ENCODE results near the gene PLD6.
A peak's percentile ranks its signal among the peaks of the same experiment; 100 is the strongest.

The PLD6 gene

DNA sequence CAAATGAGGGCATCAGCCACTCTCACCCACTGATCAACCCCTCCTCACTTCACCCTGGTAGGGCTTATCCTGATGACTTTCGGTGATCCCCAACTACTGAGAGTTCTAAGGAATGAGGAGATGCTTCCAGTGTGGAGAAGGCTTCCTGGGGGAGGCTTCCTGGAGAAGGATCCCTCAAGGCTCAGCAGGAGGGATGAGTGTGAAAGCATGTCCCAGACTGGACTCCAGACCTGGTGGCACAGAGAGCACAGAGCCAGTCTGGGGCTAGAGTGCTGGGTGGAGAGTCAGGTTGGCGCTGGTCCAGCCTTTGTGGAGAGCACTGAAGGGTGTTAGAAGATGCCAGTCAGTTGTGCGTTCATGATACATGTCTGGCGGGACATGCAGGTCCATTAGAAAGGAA is 53.7 kb downstream of the PLD6 start:
- no peak for DNase-seq

- peak; percentile 15 for DNase-seq
These were observed 54.2 kb downstream of the PLD6 start for GRCh38 chr17:17151962-17152361.

GRCh38 chr17:17151541-17151940 is 54.6 kb downstream of the PLD6 start:
- no peak for DNase-seq

DNA sequence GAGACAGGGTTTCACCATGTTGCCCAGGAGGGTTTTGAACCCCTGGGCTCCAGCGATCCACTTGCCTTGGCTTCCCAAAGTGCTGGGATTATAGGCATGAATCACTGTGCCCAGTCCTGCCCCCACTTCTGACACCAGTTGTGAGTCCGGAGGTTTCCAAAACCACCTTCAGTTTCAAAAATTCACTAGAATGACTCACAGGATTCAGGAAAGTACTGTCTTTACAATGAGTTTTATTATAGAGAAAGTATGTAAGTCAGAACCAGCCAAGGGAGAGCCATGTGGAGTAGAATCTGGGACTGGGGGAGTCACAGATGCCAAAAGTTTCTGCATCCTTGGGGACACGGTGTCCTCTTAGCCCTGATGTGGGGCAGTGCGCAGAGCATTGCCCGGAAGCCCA is 55.1 kb downstream of the PLD6 start:
- DNase-seq, result no peak

All from stimulated activated CD4-positive, alpha-beta T cell treated with anti-CD3 and anti-CD28 coated beads, Interleukin-4, amount 100 ng/mL, for 1 hour (primary cell).